GM18868 (cell line): Measurements from ENCODE around the gene IQCE.
A peak's percentile ranks its signal among the peaks of the same experiment; 100 is the strongest.
"Not testable (repeated sequence)": the region's sequence is repeated elsewhere in the genome, so short reads cannot be mapped to it uniquely, and the experiment has no call there.

ENCODE experiments used
- ATAC-seq: cut with Tn5 transposase; IDR thresholded peaks from one replicate; pipeline ENCODE4 v1.9.1; 2021; ENCODE audit warnings: mild to moderate bottlenecking, moderate library complexity; ENCODE audit not compliant: unreplicated experiment

The IQCE gene

GRCh38 chr7:2551418-2551817 lies 7.4 kb upstream of the IQCE start:
- ATAC-seq, result no peak

- no peak for ATAC-seq
Observed at GRCh38 chr7:2553108-2553507, 5.7 kb upstream of the IQCE start.

- ATAC-seq, result no peak
Observed at GRCh38 chr7:2553831-2554581, 4.8 kb upstream of the IQCE start.

GRCh38 chr7:2554661-2555111 lies 4.1 kb upstream of the IQCE start:
- no peak for ATAC-seq

GRCh38 chr7:2555121-2556052 lies 3.4 kb upstream of the IQCE start, which contains the start of gene BRAT1:
TSS of gene BRAT1 (minus strand) at chr7:2555524. CDS start at chr7:2554431, 1,093 bp downstream.
- peak; percentile 75 for ATAC-seq

GRCh38 chr7:2559283-2559950 lies 638 bp downstream of the IQCE start:
- ATAC-seq, result peak; percentile 3

GRCh38 chr7:2563955-2564354 lies 5.2 kb downstream of the IQCE start:
- ATAC-seq, result not testable (repeated sequence)

- ATAC-seq, result no peak
Observed at GRCh38 chr7:2564970-2565540, 6.3 kb downstream of the IQCE start.

- ATAC-seq, result peak; percentile 38
Observed at GRCh38 chr7:2566348-2566889, 7.6 kb downstream of the IQCE start.

- ATAC-seq, result peak; percentile 82
Observed at GRCh38 chr7:2566890-2567678, 8.3 kb downstream of the IQCE start.

GRCh38 chr7:2567679-2568278 lies 9.0 kb downstream of the IQCE start:
- ATAC-seq, result no peak

GRCh38 chr7:2568521-2569223 lies 9.9 kb downstream of the IQCE start:
- no peak for ATAC-seq

- ATAC-seq, result no peak
Observed at GRCh38 chr7:2569421-2569820, 10.6 kb downstream of the IQCE start.

GRCh38 chr7:2570021-2570420 lies 11.2 kb downstream of the IQCE start:
- no peak for ATAC-seq

GRCh38 chr7:2571409-2571808 lies 12.6 kb downstream of the IQCE start:
- no peak for ATAC-seq

GRCh38 chr7:2572101-2572842 lies 13.5 kb downstream of the IQCE start:
- no peak for ATAC-seq

- ATAC-seq, result no peak
Observed at GRCh38 chr7:2573761-2574160, 15.0 kb downstream of the IQCE start.
